Lower lobe of right lung (tissue), 2 donors: Measurements from ENCODE around the gene RRAD. TPM values are rescaled to one million over a fixed set of nuclear protein-coding genes. Genes with fewer than 3 reads are reported as not detected.

Source experiments
- ATAC-seq, 2 donors: fragments of 200-7000 bp; cut with Tn5 transposase; one replicate each; pipeline ENCODE4 v1.9.1; 2020 to 2022; ENCODE audit warnings: mild to moderate bottlenecking in 2 of 2, moderate library complexity in 2 of 2
- DNase-seq: peaks from one replicate; pipeline ENCODE4 v3.0.0-alpha.2; 2020
- H3K27ac ChIP-seq: fragments of 200-600 bp; one replicate; pipeline ENCODE4 v1.8.0; 2022
- H3K27me3 ChIP-seq: fragments of 200-600 bp; one replicate; pipeline ENCODE4 v1.8.0; 2022; ENCODE audit warnings: low read depth
- H3K36me3 ChIP-seq: fragments of 200-600 bp; one replicate; pipeline ENCODE4 v1.8.0; 2022; ENCODE audit warnings: mild to moderate bottlenecking
- H3K4me1 ChIP-seq: fragments of 200-600 bp; one replicate; pipeline ENCODE4 v1.8.0; 2022
- H3K4me3 ChIP-seq: fragments of 200-600 bp; one replicate; pipeline ENCODE4 v1.8.0; 2022; ENCODE audit warnings: mild to moderate bottlenecking
- H3K9me3 ChIP-seq: fragments of 200-600 bp; one replicate; pipeline ENCODE4 v1.8.0; 2022
- CTCF ChIP-seq: fragments of 200-600 bp; IDR thresholded peaks from one replicate; pipeline ENCODE4 v1.8.0; 2022; ENCODE audit warnings: antibody characterized with exemption, mild to moderate bottlenecking
- intact Hi-C: fragments of 100-400 bp; cut with DNase I; formaldehyde crosslinking; loops from one replicate; pipeline ENCODE4 v1.11.0; 2022
- total RNA-seq: library from RNA; stranded (reverse); fragmentation: NEBNext Ultra II Directional; extraction: Animal tissue kit (Norgen Biotek cat#: 25700); gene quantifications from one replicate; pipeline ENCODE4 v1.2.1, GENCODE V29; 2021
- donor health status: DM: no; HTN: yes; CAD: no; lungs with severe emphysema.

Gene RRAD
- total RNA-seq, 1 donor from 2014 or later, result 11.8 TPM

DNA sequence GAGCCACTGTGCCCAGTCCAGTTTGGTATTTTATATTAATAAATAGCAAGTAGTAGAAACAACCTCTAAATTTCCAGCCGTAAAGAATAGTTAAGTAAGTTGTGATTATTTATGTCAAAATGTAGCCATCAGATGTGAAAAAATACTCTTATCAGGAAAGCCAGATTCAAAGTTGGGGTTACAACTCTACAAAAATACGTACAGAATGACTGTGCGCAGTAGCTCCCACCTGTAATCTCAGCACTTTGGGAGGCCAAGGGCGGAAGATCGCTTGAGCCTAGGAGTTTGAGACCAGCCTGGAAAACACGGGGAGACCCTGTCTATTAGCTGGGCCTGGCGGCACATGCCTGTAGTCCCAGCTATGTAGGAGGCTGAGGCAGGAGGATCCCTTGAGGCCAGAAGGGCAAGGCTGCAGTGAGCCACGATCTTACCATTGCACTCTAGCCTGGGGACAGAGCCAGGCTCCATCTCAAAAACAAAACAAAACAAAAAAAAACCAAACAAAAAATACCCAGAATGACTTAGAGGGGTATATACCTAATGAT lies 43.3 kb downstream of the RRAD start:
- H3K9me3 ChIP-seq, result no peaks in the 10 kb centered on the region
- no peak overlapping the region for H3K27ac ChIP-seq
- H3K36me3 ChIP-seq, result peaks cover 29% of the 10 kb centered on the region
- no peak for TF ChIP-seq CTCF
- DNase-seq (no peak), ATAC-seq (no peak)
- no peaks in the 10 kb centered on the region for H3K27me3 ChIP-seq
- H3K4me1 ChIP-seq, result peaks cover 40% of the 10 kb centered on the region
- intact Hi-C loops, result no loop called here
- H3K4me3 ChIP-seq, result peak overlapping the region; percentile 68

GRCh38 chr16:66881560-66881959 lies 43.8 kb downstream of the RRAD start:
- Histone ChIP-seq H3K4me3 (peak overlapping the region; percentile 68), H3K9me3 (no peaks in the 10 kb centered on the region), H3K27me3 (no peaks in the 10 kb centered on the region), H3K4me1 (peaks cover 36% of the 10 kb centered on the region), H3K36me3 (peaks cover 25% of the 10 kb centered on the region), H3K27ac (peak overlapping the region; percentile 81)
- no peak for DNase-seq
- intact Hi-C loops, result no loop called here
- no peak for ATAC-seq
- no peak for TF ChIP-seq CTCF

- Histone ChIP-seq H3K27me3 (no peaks in the 10 kb centered on the region), H3K27ac (peak overlapping the region; percentile 81), H3K4me1 (peaks cover 30% of the 10 kb centered on the region), H3K36me3 (peaks cover 21% of the 10 kb centered on the region), H3K4me3 (peak overlapping the region; percentile 68), H3K9me3 (no peaks in the 10 kb centered on the region)
- TF ChIP-seq CTCF, result no peak
- intact Hi-C loops, result no loop called here
- ATAC-seq (peak; percentile 44 to 56), DNase-seq (no peak)
Measured at GRCh38 chr16:66881014-66881417, 44.3 kb downstream of the RRAD start.

- intact Hi-C loops, result no loop called here
- Histone ChIP-seq H3K9me3 (no peaks in the 10 kb centered on the region), H3K27ac (peak within 1 kb of the TSS; percentile 81), H3K4me1 (peaks cover 25% of the 10 kb centered on the region), H3K4me3 (peak within 1 kb of the TSS; percentile 68), H3K36me3 (peaks cover 16% of the 10 kb centered on the region), H3K27me3 (no peaks in the 10 kb centered on the region)
- no peak for TF ChIP-seq CTCF
- DNase-seq, result peak; percentile 97
- ATAC-seq, result peak; percentile 97 to 98
Measured at GRCh38 chr16:66880288-66881013, 44.9 kb downstream of the RRAD start, which contains the start of gene PDP2. Gene PDP2, plus strand, starts transcription at chr16:66880515. Its CDS starts 3,770 bp downstream, at chr16:66884285.

DNA sequence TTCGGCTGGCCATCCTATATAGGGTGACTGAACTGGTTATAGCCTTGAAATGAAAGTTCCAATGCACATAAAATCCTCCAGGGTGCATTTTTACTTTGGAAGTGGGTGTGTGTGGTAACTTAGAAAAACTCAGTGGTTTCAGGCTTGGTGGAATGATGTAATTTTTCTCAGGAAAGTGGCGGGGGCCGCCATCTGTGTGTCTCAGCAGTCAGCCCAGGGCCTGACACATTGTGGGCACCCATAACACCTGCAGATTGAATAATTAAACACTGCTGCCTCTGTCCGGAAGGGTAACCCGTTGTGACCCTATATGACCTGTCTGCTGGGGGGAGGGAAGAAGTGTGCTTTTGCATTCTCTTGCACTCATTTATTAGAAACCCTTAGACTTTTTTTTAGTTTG lies 47.3 kb downstream of the RRAD start:
- H3K27ac ChIP-seq, result no peak overlapping the region
- H3K27me3 ChIP-seq, result no peaks in the 10 kb centered on the region
- H3K4me1 ChIP-seq, result peaks cover 25% of the 10 kb centered on the region
- intact Hi-C loops, result no loop called here
- no peak for ATAC-seq
- H3K4me3 ChIP-seq, result no peak overlapping the region
- no peaks in the 10 kb centered on the region for H3K36me3 ChIP-seq
- no peak for DNase-seq
- no peaks in the 10 kb centered on the region for H3K9me3 ChIP-seq
- no peak for TF ChIP-seq CTCF
